H4 (cell line): ENCODE measurements around the gene LMNB1. TPM values are rescaled to one million over a fixed set of nuclear protein-coding genes. Genes with fewer than 3 reads are reported as not detected.
"Not testable (repeated sequence)": the region's sequence is repeated elsewhere in the genome, so short reads cannot be mapped to it uniquely, and the experiment has no call there.

ENCODE experiments used
- DNase-seq: peaks from one replicate; pipeline ENCODE4 v3.0.0-alpha.2; 2015; ENCODE audit warnings: low spot score
- total RNA-seq: library from RNA; depleted of rRNA; stranded (reverse); fragments of >200 nt; shearing (Covaris generic); gene quantifications from 2 replicates; pipeline ENCODE4 v1.2.3, GENCODE V29; 2014

Gene LMNB1
- total RNA-seq, 1 experiment from 2014 or later: 151 TPM

DNA sequence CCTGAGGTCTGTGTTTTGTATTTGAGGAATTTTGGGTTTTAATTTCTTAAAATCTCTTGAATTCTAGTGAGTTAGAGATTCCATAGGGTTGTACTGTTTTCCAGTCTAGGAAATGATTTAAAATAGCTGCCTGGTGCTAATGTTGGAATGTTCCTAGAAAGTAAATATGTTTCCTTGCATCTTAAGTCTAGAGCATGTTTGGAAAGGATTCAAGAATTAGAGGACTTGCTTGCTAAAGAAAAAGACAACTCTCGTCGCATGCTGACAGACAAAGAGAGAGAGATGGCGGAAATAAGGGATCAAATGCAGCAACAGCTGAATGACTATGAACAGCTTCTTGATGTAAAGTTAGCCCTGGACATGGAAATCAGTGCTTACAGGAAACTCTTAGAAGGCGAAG, 41.8 kb downstream of the LMNB1 start:
- no peak for DNase-seq

DNA sequence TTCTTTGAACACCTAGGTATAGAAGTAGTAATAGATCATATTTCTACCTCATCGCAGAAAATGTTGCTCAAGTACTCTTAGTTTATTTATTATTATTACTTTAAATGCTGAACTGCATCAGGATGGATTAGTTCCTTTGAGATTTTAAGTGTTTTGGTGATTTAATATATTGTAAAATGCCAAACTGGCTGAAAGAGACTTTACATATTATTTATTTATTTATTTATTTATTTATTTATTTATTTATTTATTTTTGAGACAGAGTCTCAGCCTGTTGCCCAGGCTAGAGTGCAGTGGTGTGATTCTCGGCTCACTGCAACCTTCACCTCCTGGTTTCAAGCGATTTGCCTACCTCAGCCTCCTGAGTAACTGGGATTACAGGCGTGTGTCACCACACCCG, 42.3 kb downstream of the LMNB1 start:
- DNase-seq: no peak

DNA sequence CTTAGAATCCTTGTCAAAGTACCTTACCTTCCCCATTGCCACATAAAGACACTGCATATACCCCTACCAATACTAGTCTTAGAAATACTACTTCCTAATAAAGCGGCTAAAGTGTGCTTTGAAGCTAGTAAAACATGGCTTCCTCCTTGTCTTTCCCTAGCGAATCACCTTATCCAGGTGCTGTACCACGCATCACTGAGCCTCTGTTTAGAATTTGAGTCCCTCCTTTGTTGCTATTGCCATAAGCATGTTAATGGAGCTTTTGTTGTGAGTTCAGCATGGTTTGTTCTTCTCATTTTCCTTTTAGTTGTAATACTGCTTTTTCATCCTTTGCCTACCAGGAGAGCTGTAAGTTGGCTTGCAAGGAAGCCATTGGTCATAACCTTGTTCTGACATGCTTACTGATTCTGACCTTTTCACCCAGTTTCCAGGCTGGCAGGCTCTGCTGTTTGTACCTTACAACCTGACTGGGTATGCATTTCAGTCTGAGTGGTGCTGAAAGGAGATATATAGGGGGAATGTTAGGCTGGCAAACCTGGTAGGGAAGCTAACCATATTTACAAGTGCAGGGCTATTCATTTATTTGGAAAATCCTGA, 49.8 kb downstream of the LMNB1 start:
- DNase-seq: no peak

DNA sequence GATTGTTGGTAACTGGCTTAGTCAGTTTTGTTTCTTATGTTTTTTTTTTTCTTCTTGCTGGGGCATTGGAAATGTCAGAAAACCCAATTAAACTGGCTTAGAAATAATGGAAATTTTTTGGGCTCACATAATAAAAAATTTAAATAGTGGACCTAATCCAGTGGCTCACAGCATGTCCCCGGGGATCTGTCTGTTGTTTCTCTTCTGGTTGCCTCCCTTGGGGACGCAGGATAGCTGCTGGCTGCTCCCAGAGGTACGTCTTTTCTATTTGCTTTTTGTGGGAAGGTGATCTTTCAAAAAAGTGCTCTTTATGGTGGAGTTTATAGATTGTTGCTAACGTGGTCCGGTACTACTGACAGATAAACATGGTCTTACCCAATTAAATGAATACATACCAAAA, 52.2 kb downstream of the LMNB1 start:
- no peak for DNase-seq

DNA sequence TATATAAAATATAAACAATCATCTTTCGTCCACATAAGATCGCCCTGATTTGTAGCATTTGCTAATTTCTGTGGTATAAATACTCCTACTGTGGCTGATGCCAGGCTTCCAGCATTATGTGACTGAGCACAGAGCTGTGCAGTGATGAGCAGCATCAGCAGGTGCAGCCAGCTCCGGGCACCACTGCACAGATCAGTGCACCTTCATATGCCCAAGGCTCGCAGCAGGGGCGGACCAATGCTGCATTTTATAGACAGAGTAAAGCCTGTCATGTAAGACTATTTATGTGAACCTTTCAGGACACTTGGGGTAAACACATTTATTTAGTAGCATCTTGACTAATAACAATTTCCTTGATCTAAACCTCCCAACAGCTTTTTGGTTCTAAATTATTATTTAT, 53.1 kb downstream of the LMNB1 start:
- DNase-seq: no peak

DNA sequence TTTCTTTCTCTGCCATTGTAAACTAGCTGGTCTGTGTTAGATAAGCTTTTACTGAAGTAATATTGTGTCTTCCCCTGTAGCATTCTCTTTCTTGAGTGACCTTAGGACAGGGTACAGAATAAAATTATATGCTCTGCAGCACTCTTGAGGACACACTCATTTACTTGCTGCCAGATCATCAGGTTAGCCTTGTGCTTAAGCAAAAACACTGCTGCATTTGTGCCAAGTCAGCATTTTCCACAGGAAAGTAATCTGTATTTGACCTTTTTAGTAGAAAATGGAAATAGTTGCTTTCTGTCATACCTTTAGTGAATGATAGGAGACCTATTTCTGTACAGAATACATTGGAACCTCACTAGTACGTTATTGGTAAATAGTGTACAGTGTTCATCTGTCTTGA, 54.2 kb downstream of the LMNB1 start:
- no peak for DNase-seq

DNA sequence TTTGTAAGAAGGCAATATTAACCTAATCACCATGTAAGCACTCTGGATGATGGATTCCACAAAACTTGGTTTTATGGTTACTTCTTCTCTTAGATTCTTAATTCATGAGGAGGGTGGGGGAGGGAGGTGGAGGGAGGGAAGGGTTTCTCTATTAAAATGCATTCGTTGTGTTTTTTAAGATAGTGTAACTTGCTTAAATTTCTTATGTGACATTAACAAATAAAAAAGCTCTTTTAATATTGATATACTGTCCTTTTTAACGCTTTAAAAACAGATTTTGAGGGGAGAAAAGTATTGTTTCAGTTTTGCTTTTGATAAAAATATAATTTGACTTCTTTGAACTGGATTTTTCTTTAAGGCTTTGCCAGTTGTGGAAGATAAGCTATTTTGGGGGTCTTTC, 59.8 kb downstream of the LMNB1 start:
- DNase-seq: no peak

DNA sequence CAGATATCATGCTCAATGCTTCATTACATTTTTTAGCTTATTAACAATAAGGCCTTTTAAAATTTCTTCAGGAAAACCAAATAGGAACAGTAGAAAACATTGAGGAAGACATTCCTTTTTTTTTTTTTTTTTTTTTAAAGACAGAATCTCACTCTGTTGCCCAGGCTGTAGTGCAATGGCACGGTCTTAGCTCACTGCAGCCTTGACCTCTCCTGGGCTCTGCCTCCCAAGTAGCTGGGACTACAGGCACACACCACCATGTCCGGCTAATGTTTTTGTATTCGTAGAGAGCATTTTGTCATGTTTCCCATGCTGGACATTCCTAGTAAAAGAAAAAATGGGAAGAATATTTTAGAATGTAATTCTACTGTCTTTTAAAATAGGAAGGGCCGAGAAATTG, 60.3 kb downstream of the LMNB1 start:
- no peak for DNase-seq

DNA sequence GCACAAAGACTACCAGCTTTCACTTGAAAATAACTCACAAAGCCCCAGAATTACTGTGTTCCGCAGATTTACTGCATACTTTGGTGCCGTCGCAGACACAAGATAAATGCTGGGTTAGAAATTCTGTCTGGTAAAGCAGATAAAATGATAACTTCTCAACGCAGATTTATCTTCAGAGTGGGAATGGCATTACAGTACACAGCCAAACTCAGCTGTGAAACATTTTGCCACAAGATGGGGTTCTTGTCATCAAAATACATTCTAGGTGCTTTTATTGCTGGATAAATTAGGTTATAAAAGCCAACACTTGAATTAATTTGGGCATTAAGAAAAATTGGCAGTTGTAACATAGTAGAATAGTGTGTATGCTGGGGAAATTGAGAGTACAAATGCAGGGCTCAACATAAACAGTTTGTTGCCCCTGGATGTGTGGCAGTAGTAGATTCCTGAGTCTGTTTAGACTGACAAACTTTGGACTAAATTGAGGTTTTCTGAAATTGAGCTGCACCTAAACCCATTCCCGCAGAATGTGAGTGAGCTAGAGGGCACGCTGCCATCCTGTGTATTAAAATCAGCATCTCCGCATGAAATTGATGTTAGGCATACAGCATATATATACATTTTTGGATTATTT, 61.1 kb downstream of the LMNB1 start:
- DNase-seq: no peak

DNA sequence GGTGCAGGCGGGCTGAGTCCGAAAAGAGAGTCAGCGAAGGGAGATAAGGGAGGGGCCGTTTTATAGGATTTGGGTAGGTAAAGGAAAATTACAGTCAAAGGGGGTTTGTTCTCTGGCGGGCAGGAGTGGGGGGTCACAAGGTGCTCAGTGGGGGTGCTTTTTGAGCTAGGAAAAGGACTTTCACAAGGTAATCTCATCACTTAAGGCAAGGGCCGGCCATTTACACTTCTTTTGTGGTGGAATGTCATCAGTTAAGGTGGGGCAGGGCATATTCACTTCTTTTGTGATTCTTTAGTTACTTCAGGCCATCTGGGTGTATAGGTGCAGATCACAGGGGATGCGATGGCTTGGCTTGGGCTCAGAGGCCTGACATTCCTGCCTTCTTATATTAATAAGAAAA, 62.5 kb downstream of the LMNB1 start:
- not testable (repeated sequence) for DNase-seq

DNA sequence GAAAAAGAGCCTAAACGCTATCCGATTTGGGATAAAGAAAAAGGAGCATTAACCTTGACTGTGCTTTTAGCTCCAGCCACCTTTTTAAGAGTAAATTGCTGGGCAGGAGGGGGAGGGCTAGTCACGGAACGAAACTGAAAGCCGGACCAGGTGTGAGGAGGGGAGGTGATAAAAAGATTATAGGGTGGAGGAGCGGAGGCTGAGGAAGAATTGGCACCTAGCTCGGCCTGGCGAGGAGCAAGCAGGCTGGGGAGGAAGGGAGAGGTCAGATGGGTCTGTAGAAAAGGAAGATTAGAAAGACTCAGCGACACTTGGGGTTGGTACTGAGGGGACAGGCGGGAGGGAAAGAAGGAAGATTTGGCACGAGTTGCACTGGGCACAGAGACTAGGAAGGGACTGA, 66.4 kb downstream of the LMNB1 start:
- DNase-seq: not testable (repeated sequence)

DNA sequence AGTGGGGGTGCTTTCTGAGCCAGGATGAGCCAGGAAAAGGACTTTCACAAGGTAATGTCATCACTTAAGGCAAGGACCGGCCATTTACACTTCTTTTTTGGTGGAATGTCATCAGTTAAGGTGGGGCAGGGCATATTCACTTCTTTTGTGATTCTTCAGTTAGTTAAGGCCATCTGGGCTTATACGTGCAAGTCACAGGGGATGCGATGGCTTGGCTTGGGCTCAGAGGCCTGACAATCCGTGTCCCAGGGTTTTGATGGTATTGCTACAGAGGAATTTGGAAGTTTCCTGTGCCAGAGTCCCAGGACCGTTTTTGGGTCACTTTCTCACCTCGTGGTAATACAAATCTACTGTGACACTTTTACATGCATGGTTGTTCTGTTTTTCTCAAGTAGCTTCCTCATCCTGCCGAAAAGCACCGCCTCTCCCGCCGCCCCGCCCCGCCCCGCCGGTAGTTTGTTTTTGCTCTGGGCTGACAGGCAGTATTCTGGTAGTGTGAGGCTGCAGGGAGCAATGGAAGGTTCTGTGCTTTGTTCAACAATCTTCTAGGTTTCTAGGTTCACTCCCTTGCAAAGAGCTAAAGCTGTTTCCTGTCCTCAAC, 68.6 kb downstream of the LMNB1 start:
- DNase-seq: not testable (repeated sequence)

DNA sequence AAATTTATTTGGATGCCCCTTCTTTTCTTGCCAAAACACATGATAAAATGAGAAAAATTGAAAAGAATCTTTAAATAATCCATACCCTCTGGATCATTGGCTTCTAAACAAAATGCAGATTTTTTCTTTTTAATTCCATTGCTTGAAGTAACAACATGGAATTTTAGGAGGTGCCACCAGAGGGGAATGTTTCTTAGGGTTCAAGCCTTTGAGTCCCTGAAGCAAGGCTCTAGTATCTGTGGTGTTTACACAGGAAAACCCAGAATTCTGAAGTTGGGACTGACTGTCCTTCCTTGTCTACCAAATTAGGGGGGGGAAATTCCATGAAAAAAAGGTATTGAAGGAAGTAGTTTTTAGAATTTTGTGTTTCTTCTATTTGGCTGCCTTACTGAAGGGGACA, 69.4 kb downstream of the LMNB1 start:
- no peak for DNase-seq

DNA sequence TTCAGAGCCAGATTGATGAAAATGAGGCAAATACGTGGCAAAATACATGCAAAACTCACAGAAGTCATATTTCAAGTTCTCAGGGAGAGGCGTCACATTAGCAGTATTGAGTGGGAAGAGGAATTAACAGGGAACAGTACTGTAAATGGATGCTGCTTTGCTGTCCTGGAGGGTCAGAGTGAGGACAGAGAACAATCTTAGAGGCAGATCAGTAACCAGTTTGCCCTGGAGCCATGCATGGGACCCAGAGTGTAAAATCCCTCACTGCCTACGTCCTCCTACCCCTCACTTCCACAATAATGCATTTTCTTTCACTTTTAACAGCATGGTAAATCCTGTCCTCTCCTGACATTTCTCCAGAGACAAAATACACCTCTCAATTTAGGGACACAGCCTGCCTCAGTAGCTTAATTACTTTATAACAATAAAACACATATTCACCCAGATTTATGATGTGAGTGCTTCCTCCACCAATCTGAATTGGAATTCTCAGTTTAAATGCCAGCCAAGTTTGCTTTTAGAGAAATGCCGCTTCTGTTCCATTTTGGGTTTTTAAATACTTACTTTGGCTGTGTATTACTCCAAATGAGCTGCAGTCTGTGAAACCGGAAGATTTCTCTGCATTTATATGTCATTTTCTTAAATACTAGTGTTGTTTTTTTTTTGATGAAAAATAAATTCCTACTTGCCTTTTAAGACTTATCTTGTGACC, 70.0 kb downstream of the LMNB1 start:
- DNase-seq: no peak

DNA sequence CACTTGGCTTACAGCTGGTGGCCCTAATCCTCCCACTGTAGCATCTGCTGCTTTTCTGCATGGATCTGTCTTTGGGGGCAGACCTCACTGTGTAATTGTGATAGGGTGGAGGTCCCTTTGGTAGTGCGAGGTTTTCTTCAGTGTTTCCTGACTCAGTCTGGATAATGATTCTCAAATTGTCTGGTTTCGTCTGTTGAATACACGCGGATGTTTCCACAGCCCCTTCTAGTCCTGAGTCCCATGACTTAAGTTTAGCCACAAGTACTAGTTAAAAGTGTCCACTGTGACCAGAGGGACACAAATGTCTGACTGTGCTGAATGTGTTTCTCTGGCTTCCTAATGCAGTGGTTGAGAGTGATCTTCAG, 70.5 kb downstream of the LMNB1 start:
- no peak for DNase-seq

DNA sequence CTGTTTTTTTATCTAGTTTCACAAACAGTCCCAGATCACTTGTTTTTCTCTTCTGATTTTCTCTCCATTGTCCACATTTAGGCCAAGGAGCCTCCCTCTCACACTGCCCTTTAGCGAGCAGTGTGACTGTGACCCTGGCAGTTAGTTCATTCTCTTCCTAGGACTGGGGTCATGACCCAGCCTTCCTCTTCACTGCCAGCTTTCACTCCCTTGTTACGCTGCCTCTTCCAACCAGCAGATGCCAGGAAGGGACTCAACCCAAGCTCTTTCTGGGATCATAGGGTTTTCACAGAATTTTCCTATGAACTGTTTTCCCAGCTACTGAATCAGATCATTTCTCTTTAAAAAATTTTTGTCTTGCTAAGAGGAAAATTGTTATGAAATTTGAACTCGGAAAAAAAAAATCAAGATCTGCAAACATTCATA, 70.9 kb downstream of the LMNB1 start:
- no peak for DNase-seq

DNA sequence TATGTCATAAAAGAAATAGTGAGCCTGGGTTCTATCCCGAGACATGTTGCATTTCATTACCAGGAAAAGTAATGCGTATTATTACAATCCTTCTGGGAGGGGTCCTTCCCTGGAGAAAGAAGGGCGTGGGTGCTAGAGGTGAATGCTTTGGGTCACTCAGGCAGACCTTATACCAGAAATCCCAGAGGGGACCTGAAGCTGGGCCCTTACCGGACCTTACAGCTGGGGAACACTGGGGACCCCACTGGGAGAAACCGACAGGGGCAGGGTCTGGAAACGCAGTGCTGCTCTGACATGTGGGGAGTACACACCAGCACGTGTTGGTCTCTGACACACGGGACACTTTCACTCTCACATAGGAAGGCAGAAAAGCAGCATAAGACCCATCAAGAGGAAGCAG, 71.3 kb downstream of the LMNB1 start:
- DNase-seq: no peak

DNA sequence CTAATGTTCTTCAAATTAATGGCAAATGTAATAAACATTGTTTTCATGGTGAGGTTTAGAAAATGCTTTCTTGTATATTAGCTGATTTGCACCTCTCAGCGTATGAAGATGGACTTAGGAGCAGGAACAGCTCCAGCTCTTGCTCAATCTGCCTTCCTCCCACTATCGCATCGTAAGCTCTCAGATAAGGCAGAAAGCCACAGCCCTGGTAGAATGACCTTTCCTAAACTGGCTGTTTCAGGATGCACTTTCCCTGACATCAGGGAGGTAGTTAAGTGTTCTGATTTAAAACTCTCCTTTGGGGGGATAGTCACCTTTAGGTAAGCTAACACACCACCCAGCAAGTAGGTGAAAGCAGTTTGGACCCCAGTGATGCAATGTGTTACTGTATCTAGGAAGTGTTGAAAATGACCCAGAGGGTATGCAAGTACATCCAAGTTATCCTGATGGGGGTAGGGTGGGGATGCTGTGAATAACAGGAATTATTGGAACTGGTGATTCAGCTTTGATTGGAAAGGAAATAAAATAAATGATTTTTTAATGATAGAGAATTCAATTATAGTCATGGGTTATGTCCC, 72.3 kb downstream of the LMNB1 start:
- no peak for DNase-seq

DNA sequence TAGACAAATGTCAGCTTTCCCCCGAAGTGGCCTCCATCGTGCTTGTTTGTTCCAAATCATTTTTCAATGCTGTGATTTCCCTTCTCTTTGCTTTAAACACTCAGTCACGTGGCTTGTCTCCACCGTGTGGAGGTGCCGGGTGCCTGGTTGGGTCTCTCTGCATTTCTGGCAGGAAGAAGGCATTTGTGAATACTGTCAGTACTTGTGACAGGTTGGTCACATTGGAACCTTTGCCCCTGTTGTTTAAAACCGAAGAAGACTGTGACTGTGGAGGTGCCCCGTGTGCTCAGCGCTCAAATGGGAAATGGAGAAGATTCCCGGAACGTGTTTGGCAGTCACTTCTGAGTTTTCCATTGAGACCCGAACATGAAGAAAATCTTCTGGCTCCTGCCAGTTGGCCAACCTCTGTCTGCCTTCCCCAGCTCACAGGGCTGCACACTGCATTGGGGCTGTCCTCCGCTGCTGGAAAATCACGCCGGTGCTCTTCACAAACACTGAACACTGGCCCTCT, 74.6 kb downstream of the LMNB1 start:
- DNase-seq: no peak

DNA sequence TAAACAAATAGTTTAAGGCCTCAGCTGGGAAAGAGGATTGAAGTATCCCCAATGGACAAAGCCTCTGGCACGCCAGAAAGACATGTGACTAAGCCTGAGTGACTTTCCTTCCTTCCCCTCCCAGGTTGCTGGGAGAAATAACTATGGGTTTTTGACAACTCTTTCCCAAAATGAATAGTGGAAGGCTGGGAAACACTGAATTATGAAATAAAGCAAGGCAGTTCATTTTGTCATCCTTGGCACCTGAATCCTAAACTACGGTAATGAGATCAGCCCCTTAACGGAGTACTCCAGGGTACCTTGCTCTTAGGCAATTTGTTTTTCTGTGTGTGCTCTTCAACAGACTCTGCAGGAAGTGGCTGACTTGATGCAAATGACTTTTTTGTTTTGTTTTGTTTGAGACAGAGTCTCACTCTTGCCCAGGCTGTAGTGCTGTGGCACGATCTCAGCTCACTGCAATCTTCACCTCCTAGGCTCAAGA, 75.2 kb downstream of the LMNB1 start:
- no peak for DNase-seq

DNA sequence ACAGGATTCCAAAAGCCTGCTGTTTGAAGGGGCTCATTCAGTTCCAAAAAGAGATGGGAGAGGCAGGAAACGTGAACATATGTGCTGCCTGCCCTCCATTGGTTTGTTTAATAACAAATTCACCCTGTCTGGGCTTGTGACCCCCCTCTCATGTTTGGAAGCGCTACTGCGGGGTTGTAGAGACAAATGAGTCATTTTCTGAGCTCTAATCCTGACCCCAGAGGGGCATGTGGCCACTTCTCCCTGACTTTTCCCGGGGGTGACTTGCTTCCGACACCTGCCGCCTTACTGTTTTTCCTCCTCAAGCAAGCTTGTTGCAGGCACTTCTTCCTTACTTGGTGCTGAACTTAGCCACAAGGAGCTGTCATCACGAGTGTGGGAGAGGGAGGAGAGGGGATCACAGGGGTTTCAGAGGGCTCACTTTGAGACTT, 75.9 kb downstream of the LMNB1 start:
- DNase-seq: no peak
